GM10248 (cell line): Measurements from ENCODE around the gene ROR2.

Experiments
- CTCF ChIA-PET: fragments of 300-600 bp; sonication (Branson Sonifier 250); formaldehyde crosslinking; extraction: SDS; loops from one replicate; lab custom pipeline; 2021; ENCODE audit warnings: antibody characterized with exemption; lab: Yijun Ruan, JAX
- POLR2A ChIA-PET: fragments of 350-650 bp; sonication (Branson Sonifier 250); formaldehyde crosslinking; extraction: SDS; loops from one replicate; lab custom pipeline; 2020; ENCODE audit warnings: antibody characterized with exemption; lab: Yijun Ruan, JAX
- DNase-seq: peaks from one replicate; pipeline ENCODE4 v3.0.0; 2012; ENCODE audit errors: extremely low spot score
- TF ChIP-seq, protein P1 (sequence below): IDR thresholded peaks from 2 replicates; pipeline ENCODE4 v1.5.1; 2012; ENCODE audit warnings: mild to moderate bottlenecking, low read depth; ENCODE audit errors: extremely low read depth, missing control alignments, control extremely low read depth

ROR2 gene

DNA sequence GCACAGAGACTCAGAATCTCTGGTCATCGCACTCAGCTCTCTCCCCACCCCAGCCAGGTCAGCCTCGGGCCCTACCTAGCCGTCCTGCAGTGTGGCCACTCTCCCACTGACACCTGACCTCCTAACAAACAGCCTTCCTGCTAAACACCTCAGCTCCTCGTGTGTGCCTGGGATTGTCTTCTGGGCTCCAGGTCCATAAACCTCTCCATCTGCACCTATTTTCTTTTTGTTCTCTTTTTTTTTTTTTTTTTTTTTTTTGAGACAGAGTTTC is 193.6 kb downstream of the ROR2 start:
- DNase-seq, result no peak
- ChIA-PET CTCF (interaction anchor here (2.0 kb wide), 1 partner anchor 15 kb away, joined by 5 read pairs; no protein-coding TSS in a partner anchor), POLR2A (no interaction called here)
- TF ChIP-seq, protein P1, sequence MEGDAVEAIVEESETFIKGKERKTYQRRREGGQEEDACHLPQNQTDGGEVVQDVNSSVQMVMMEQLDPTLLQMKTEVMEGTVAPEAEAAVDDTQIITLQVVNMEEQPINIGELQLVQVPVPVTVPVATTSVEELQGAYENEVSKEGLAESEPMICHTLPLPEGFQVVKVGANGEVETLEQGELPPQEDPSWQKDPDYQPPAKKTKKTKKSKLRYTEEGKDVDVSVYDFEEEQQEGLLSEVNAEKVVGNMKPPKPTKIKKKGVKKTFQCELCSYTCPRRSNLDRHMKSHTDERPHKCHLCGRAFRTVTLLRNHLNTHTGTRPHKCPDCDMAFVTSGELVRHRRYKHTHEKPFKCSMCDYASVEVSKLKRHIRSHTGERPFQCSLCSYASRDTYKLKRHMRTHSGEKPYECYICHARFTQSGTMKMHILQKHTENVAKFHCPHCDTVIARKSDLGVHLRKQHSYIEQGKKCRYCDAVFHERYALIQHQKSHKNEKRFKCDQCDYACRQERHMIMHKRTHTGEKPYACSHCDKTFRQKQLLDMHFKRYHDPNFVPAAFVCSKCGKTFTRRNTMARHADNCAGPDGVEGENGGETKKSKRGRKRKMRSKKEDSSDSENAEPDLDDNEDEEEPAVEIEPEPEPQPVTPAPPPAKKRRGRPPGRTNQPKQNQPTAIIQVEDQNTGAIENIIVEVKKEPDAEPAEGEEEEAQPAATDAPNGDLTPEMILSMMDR, result no peak

DNA sequence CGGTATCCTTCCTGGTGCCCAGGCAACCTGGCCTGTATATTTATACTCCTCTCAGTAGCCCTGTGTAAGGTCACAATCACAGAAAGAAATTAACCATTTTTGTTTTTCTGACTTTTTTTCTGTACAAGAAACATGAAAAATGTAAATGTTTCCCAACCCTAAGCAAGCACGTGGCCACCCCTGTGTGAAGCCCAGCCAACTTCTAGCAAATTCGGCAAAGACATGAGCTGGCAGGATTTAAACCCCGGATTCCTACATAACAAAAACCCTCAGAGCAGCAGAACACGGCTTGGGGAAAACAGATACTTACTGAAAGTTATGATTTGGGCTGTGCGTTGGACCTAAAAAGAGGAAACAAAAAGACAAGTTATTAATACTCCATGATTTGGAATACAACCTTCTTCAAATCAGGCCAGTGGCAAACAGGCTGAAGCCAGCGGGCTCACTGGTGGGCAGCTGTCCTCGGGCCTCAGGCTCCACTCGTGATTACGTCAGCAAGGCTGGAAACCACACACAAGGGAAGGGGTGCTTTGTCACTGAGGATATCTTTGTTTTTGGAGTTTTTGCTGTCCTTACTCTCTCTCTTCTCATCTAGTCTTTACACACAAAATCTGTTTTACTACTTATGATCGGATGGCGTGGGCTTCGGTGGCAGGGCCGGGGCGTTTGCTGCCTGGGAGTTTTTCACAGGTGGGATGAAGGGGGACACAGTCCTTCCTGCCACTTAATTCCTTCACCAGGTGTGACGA is 194.1 kb downstream of the ROR2 start:
- CTCF ChIA-PET, result interaction anchor here (2.0 kb wide), 1 partner anchor 15 kb away, joined by 5 read pairs; no protein-coding TSS in a partner anchor
- POLR2A ChIA-PET, result no interaction called here
- DNase-seq, result no peak
- TF ChIP-seq, protein P1, result no peak

DNA sequence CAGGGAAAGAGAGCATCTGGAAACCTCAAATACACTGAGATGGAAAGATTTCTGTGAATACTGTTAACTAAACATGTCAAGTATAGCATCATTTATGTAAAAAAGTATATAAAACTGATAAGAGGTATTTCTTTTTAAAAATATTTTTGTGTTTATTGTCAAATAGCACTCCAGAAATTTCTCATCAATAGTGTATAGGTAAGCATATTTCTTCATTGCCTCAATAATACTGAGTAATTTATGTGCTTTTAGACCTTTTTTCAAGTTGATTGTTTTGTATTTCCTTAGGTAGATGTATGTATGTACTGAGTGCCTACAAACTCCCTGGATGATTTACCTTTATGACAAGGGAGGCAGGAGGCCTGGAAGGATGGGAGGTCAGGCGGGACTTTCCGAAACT is 196.3 kb downstream of the ROR2 start:
- DNase-seq, result no peak
- POLR2A ChIA-PET, result no interaction called here
- TF ChIP-seq, protein P1, result no peak
- CTCF ChIA-PET, result no interaction called here

DNA sequence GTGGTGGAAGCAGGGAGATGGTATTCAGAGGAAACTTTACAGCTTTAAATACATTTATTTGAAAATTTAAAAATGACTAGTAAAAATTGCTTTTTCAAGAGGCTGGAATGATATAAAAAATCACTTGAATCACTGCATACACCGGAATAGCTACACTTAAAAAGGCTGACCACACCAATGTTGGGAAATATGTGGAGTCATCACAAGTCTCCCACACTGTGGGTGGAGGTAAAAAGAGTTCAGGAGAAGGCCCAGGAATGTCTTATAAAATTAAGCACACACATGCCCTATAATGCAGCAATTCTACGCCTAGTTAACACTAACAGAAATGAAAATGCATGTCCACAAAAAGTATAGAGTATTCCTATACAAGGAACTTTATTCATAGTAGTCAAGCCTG is 198.1 kb downstream of the ROR2 start:
- ChIA-PET CTCF (no interaction called here), POLR2A (no interaction called here)
- TF ChIP-seq, protein P1, result no peak
- no peak for DNase-seq

DNA sequence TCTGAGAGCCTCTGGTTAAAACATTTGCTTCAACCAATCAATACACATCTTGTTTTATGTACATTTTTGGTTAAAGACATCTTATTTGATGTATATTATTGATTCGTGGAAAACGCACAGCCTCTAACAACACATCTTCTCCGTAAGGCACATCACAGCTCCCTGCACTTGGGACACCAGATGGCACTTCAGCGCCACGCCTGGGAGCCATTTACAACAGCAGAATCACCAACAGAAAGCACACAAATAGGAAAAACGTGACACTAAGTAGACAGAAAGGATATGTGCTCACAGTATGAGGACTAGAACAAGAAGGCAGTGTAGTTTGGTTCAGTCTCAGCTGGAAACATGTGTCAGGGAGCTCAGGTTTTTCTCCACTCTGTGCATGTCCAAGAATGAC is 199.7 kb downstream of the ROR2 start:
- DNase-seq, result no peak
- TF ChIP-seq, protein P1, result no peak
- POLR2A ChIA-PET, result no interaction called here
- CTCF ChIA-PET, result no interaction called here

DNA sequence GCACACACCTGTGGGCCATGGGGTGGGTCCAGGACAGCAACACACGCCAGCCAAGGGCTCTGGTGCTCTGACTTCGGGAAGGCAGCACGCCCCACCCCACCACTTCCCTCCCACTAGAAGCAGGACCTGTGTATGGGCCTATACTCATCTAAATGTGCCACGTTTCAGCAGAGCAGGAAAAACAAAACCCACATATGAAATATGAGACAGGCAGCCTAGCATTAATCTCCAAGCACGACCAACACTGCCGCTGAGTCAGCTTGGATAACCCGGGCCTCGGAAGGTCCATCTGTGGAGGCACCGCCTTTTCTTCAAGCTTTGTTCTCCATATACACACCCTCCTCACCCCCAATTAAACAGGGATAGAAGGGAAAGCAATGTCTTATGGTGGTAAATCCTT is 203.1 kb downstream of the ROR2 start:
- TF ChIP-seq, protein P1, result no peak
- no peak for DNase-seq
- ChIA-PET CTCF (interaction anchor here (1.5 kb wide), 1 partner anchor 13 kb away, joined by 5 read pairs; no protein-coding TSS in a partner anchor), POLR2A (no interaction called here)
